MM.1S (cell line): ENCODE results near the gene SYMPK.

ENCODE experiments used
- DNase-seq: peaks from one replicate; pipeline ENCODE4 v3.0.0-alpha.2; 2015
- H2AFZ ChIP-seq: fragments of 300-600 bp; sonication (generic); 2 replicates; pipeline ENCODE4 v1.6.0; 2016; ENCODE audit warnings: antibody characterized with exemption, low read length
- H3F3A ChIP-seq: fragments of 300-600 bp; sonication (generic); 2 replicates; pipeline ENCODE4 v1.6.1; 2016; ENCODE audit warnings: mild to moderate bottlenecking, antibody characterized with exemption, low read length, moderate library complexity, mixed read lengths; ENCODE audit not compliant: insufficient read depth
- H3K27ac ChIP-seq: fragments of 300-600 bp; sonication (generic); 2 replicates; pipeline ENCODE4 v1.5.1; 2016; ENCODE audit warnings: mild to moderate bottlenecking, low read length
- H3K27me3 ChIP-seq: fragments of 300-600 bp; sonication (generic); replicated peaks from 2 replicates; pipeline ENCODE4 v1.6.0; 2016; ENCODE audit warnings: low read length; ENCODE audit not compliant: insufficient read depth
- H3K36me3 ChIP-seq: fragments of 300-600 bp; sonication (generic); replicated peaks from 2 replicates; pipeline ENCODE4 v1.6.1; 2016; ENCODE audit warnings: mild to moderate bottlenecking, low read length, mixed read lengths; ENCODE audit not compliant: insufficient read depth
- H3K4me1 ChIP-seq: fragments of 300-600 bp; sonication (generic); 2 replicates; pipeline ENCODE4 v1.6.1; 2016; ENCODE audit warnings: low read length, mixed read lengths
- H3K4me2 ChIP-seq: fragments of 300-600 bp; sonication (generic); 2 replicates; pipeline ENCODE4 v1.6.0; 2016; ENCODE audit warnings: low read depth, low read length
- H3K4me3 ChIP-seq: fragments of 300-600 bp; sonication (generic); 2 replicates; pipeline ENCODE4 v1.5.1; 2016; ENCODE audit warnings: low read length, mixed read lengths
- H3K79me2 ChIP-seq: fragments of 300-600 bp; sonication (generic); 2 replicates; pipeline ENCODE4 v1.6.1; 2016; ENCODE audit warnings: mixed run types, low read length, mixed read lengths
- H3K9ac ChIP-seq: fragments of 300-600 bp; sonication (generic); 2 replicates; pipeline ENCODE4 v1.6.1; 2016; ENCODE audit warnings: low read length, mixed read lengths
- H3K9me2 ChIP-seq: fragments of 300-600 bp; sonication (generic); replicated peaks from 2 replicates; pipeline ENCODE4 v1.6.1; 2016; ENCODE audit warnings: mild to moderate bottlenecking, low read length, mixed read lengths; ENCODE audit not compliant: insufficient read depth
- H3K9me3 ChIP-seq: fragments of 300-600 bp; sonication (generic); replicated peaks from 2 replicates; pipeline ENCODE4 v1.6.1; 2016; ENCODE audit warnings: mild to moderate bottlenecking, low read length, mixed read lengths; ENCODE audit not compliant: insufficient read depth
- H4K20me1 ChIP-seq: fragments of 300-600 bp; sonication (generic); 2 replicates; pipeline ENCODE4 v1.6.1; 2016; ENCODE audit warnings: mild to moderate bottlenecking, low read length, moderate library complexity, mixed read lengths; ENCODE audit not compliant: insufficient read depth
- CTCF ChIP-seq: fragments of 300-600 bp; sonication (generic); IDR thresholded peaks from 2 replicates; pipeline ENCODE4 v1.5.1; 2016; ENCODE audit warnings: antibody characterized with exemption, low read length, mixed read lengths
- EZH2 ChIP-seq: fragments of 300-600 bp; sonication (generic); optimal IDR thresholded peaks from 2 replicates; pipeline ENCODE3; 2017; ENCODE audit warnings: low read depth, mild to moderate bottlenecking, antibody characterized with exemption, low read length, mixed read lengths
- EZH2phosphoT487 ChIP-seq: fragments of 300-600 bp; sonication (generic); IDR thresholded peaks from 2 replicates; pipeline ENCODE4 v1.6.1; 2018; ENCODE audit warnings: antibody characterized with exemption, low read length

The SYMPK gene

GRCh38 chr19:45882652-45883585 is 20.0 kb upstream of the SYMPK start:
- Histone ChIP-seq H3K4me1 (peaks cover 24% of the 10 kb centered on the region), H2AFZ (peak overlapping the region; percentile 73), H3K4me2 (peak overlapping the region; percentile 100), H3K9me3 (no peaks in the 10 kb centered on the region), H3K79me2 (peaks cover 17% of the 10 kb centered on the region), H4K20me1 (no peaks in the 10 kb centered on the region), H3K9ac (peak overlapping the region; percentile 84), H3K27ac (peak overlapping the region; percentile 46; the same call in 1 of the 2 replicates), H3F3A (peaks cover 5% of the 10 kb centered on the region), H3K36me3 (no peaks in the 10 kb centered on the region), H3K27me3 (peaks cover 4% of the 10 kb centered on the region; the same call in 1 of the 2 replicates), H3K4me3 (peak overlapping the region; percentile 93), H3K9me2 (no peaks in the 10 kb centered on the region)
- peak; percentile 93 for DNase-seq
- TF ChIP-seq EZH2phosphoT487: no peak
- peak; percentile 99 for TF ChIP-seq CTCF
- TF ChIP-seq EZH2: no peak

- peak overlapping the region; percentile 100 for H3K4me2 ChIP-seq
- H3K9me2 ChIP-seq: no peaks in the 10 kb centered on the region
- H3K27ac ChIP-seq: no peak overlapping the region
- no peaks in the 10 kb centered on the region for H3K9me3 ChIP-seq
- H3K9ac ChIP-seq: no peak overlapping the region
- no peak for DNase-seq
- peaks cover 24% of the 10 kb centered on the region for H3K4me1 ChIP-seq
- peaks cover 17% of the 10 kb centered on the region for H3K79me2 ChIP-seq
- H3K36me3 ChIP-seq: no peaks in the 10 kb centered on the region
- no peak for TF ChIP-seq CTCF
- no peak for TF ChIP-seq EZH2phosphoT487
- no peak for TF ChIP-seq EZH2
- no peak overlapping the region for H3K4me3 ChIP-seq
- H2AFZ ChIP-seq: peak overlapping the region; percentile 73; the same call in 1 of the 2 replicates
- H3K27me3 ChIP-seq: peaks cover 6% of the 10 kb centered on the region
- H3F3A ChIP-seq: peaks cover 5% of the 10 kb centered on the region
- H4K20me1 ChIP-seq: no peaks in the 10 kb centered on the region
These were observed 19.1 kb upstream of the SYMPK start for GRCh38 chr19:45881909-45882528.

- H3K9me2 ChIP-seq: no peaks in the 10 kb centered on the region
- no peak overlapping the region for H3K4me2 ChIP-seq
- no peak for TF ChIP-seq EZH2phosphoT487
- no peak for TF ChIP-seq EZH2
- TF ChIP-seq CTCF: no peak
- peaks cover 14% of the 10 kb centered on the region for H3K27me3 ChIP-seq
- H3K9me3 ChIP-seq: no peaks in the 10 kb centered on the region
- no peak overlapping the region for H3K4me3 ChIP-seq
- peaks cover 24% of the 10 kb centered on the region for H3K4me1 ChIP-seq
- no peaks in the 10 kb centered on the region for H3K36me3 ChIP-seq
- H3F3A ChIP-seq: peaks cover 5% of the 10 kb centered on the region
- H3K79me2 ChIP-seq: peaks cover 17% of the 10 kb centered on the region
- no peak for DNase-seq
- H2AFZ ChIP-seq: no peak overlapping the region
- no peaks in the 10 kb centered on the region for H4K20me1 ChIP-seq
- H3K9ac ChIP-seq: no peak overlapping the region
- H3K27ac ChIP-seq: no peak overlapping the region
These were observed 18.3 kb upstream of the SYMPK start for GRCh38 chr19:45881082-45881908.
